ENCODE data around the gene PLCG2. TPM values are rescaled to one million over a fixed set of nuclear protein-coding genes. Genes with fewer than 3 reads are reported as not detected.

PLCG2 gene
- total RNA-seq, 1 experiment from 2014 or later, result 6.0 TPM

GRCh38 chr16:81996664-81997509 lies 217.8 kb downstream of the PLCG2 start:
- H3K4me1 ChIP-seq (ENCODE audit: insufficient read depth, low read length), result no peaks in the 10 kb centered on the region
- peak; percentile 66 for TF ChIP-seq CTCF (conservative IDR thresholded peaks at IDR 0.05)

More at GRCh38 chr16:81996664-81997509, 217.8 kb downstream of the PLCG2 start:
- H2AK5ac ChIP-seq (ENCODE audit: insufficient read length, low read length), result no peak overlapping the region
- no peak overlapping the region for H3T11ph ChIP-seq (ENCODE audit: low read length)
- no peak overlapping the region for H3K27ac ChIP-seq (ENCODE audit: insufficient read length, low read depth, low read length)
- H3K23ac ChIP-seq (ENCODE audit: insufficient read length, low read depth, low read length), result no peak overlapping the region
- no peak overlapping the region for H2BK15ac ChIP-seq (ENCODE audit: low read depth, low read length)
- H3K79me1 ChIP-seq (ENCODE audit: insufficient read depth, low read depth, low read length, poor library complexity, severe bottlenecking), result no peaks in the 10 kb centered on the region
- no peak overlapping the region for H2BK5ac ChIP-seq (ENCODE audit: insufficient read length, low read length)
- no peak overlapping the region for H3K4ac ChIP-seq (ENCODE audit: low read depth, low read length)
- no peaks in the 10 kb centered on the region for H3K9me3 Mint-ChIP-seq
- no peak overlapping the region for H2BK120ac ChIP-seq (ENCODE audit: low read depth, low read length, poor library complexity, severe bottlenecking)
- H3K9me3 ChIP-seq (ENCODE audit: control insufficient read depth, low read depth, low read length), result no peaks in the 10 kb centered on the region
- peaks cover 3% of the 10 kb centered on the region; the same call in 1 of the 2 replicates for H3K27me3 Mint-ChIP-seq (ENCODE audit: low read depth)
- no peak overlapping the region for H2AFZ ChIP-seq (ENCODE audit: low read length)
- no peak overlapping the region for H2BK20ac ChIP-seq (ENCODE audit: low read depth, low read length, poor library complexity, severe bottlenecking)
- H4K8ac ChIP-seq (replicated peaks; ENCODE audit: insufficient read length, low read depth, low read length), result no peak overlapping the region
- no peaks in the 10 kb centered on the region for H3K36me3 Mint-ChIP-seq (ENCODE audit: insufficient read depth in 1 of 3, low read depth in 3 of 3)
- H3K4me3 Mint-ChIP-seq, result no peak overlapping the region
- H3K79me2 ChIP-seq (ENCODE audit: insufficient read depth, low read length), result no peaks in the 10 kb centered on the region
- no peaks in the 10 kb centered on the region for H3K27me3 ChIP-seq (ENCODE audit: insufficient read depth, low read length)
- no peaks in the 10 kb centered on the region for H4K20me1 ChIP-seq (ENCODE audit: control insufficient read depth, insufficient read depth, insufficient read length)
- no peak overlapping the region for H3K14ac ChIP-seq (ENCODE audit: insufficient read depth, low read length)
- DNase-seq, result no peak
- no peak overlapping the region for H3K18ac ChIP-seq (ENCODE audit: insufficient read length, low read depth, low read length)
- no peak overlapping the region for H2BK12ac ChIP-seq (ENCODE audit: insufficient read length, low read depth, low read length)
- H3K23me2 ChIP-seq (ENCODE audit: insufficient read length, low read depth, low read length, poor library complexity, severe bottlenecking), result no peaks in the 10 kb centered on the region
- no CpG with 5 or more reads among the region's 11 CpGs for WGBS (ENCODE audit: extremely low coverage, insufficient read length, low lambda C conversion rate)
- no peak overlapping the region for H4K91ac ChIP-seq (ENCODE audit: insufficient read length, low read depth, low read length)
- H3K56ac ChIP-seq (ENCODE audit: insufficient read length, low read depth, low read length), result no peak overlapping the region
- peaks cover 17 to 19% of the 10 kb centered on the region in 2 experiments for H3K4me1 Mint-ChIP-seq
- H4K5ac ChIP-seq (ENCODE audit: insufficient read length, low read depth, low read length), result no peak overlapping the region
- H3K27ac Mint-ChIP-seq, result no peak overlapping the region
- H3K9ac ChIP-seq (ENCODE audit: extremely low read depth, insufficient read length, low read length), result no peak overlapping the region
- no peak overlapping the region for H3K4me2 ChIP-seq (ENCODE audit: insufficient read depth, insufficient read length, low read length)
